Muscle of leg (tissue), 11 donors: ENCODE measurements around the gene FMN1. TPM values are rescaled to one million over a fixed set of nuclear protein-coding genes. Genes with fewer than 3 reads are reported as not detected.

Experiments
- DNase-seq: peaks from one replicate; pipeline ENCODE4 v3.0.0; 2013
- H3K27ac ChIP-seq: one replicate; pipeline ENCODE4 v1.5.1; 2013; ENCODE audit warnings: mild to moderate bottlenecking, low read length, control low read depth
- H3K27me3 ChIP-seq: one replicate; pipeline ENCODE4 v1.6.1; 2013; ENCODE audit warnings: low read length; ENCODE audit not compliant: control insufficient read depth, insufficient read depth
- H3K36me3 ChIP-seq: one replicate; pipeline ENCODE4 v1.6.1; 2013; ENCODE audit warnings: low read length; ENCODE audit not compliant: control insufficient read depth, insufficient read depth
- H3K4me1 ChIP-seq: one replicate; pipeline ENCODE4 v1.6.1; 2013; ENCODE audit warnings: low read length; ENCODE audit not compliant: control insufficient read depth, insufficient read depth
- H3K4me3 ChIP-seq: one replicate; pipeline ENCODE4 v1.5.1; 2013; ENCODE audit warnings: low read length, control low read depth
- H3K9me3 ChIP-seq: replicated peaks from 2 replicates; pipeline ENCODE4 v1.6.1; 2013; ENCODE audit warnings: low read depth, low read length; ENCODE audit not compliant: control insufficient read depth
- WGBS: methylation state at CpG from one replicate; pipeline ENCODE4 v1.1.5; 2013; ENCODE audit warnings: missing lambda C conversion rate; ENCODE audit not compliant: insufficient coverage; 5-methylcytosine and 5-hydroxymethylcytosine counted together
- polyA plus RNA-seq, 8 donors: library from polyadenylated mRNA; unstranded; fragments of 120-200 nt; gene quantifications; one replicate each; pipeline versions ENCODE4 v1.2.1 to v1.2.3, GENCODE V29; 2013; ENCODE audit warnings: inconsistent platforms in 1 of 8, low replicate concordance in 1 of 8; ENCODE audit not compliant: insufficient read length in 8 of 8, insufficient read depth in 1 of 8
- total RNA-seq: library from RNA; stranded (reverse); fragments of 120-200 nt; gene quantifications from one replicate; pipeline ENCODE4 v1.2.4, GENCODE V29; 2013

Gene FMN1
- total and polyA plus RNA-seq, 9 donors = 0.50 to 3.5 (median 1.0) TPM

DNA sequence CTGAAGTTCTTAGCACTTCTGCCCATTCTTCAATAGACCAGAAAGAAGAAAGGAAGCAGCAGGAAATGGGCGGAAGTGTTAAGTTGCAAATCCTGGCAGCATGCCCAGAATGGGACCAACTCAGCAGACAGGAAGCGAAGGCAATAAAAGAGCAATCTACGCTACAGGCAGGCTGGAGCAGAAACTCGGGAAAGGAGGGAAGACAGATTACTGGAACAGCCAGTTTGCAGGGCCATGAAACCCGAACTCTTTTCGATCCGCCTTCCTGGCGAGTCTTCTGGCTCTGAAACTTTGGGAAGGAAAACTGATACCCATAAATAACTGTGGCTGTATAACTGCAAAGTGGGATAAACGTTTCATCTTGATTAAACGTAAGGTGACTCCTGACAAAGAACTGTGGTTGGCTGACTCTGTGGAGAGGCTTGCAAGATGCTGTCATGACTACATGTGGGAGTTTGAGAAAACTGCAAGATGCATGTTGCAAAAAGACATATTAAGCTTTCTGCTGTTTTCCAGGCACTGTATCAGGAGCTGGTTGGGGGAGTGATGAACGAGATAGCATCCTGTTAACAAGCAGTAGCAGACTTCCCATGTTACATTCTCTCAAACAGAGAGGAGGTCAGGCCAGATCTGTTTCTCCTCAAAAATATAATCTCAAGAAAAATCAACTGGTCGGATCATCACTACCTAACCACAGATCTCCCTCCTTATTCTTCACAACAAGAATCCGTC lies 67.8 kb downstream of the FMN1 start:
- 15% methylated on average over 12 of the region's 13 CpGs for WGBS
- H3K9me3 ChIP-seq = no peaks in the 10 kb centered on the region
- H3K27me3 ChIP-seq = no peaks in the 10 kb centered on the region
- peak; percentile 96 for DNase-seq
- H3K4me3 ChIP-seq = no peak overlapping the region
- no peak overlapping the region for H3K27ac ChIP-seq
- peaks cover 17% of the 10 kb centered on the region for H3K4me1 ChIP-seq
- H3K36me3 ChIP-seq = no peaks in the 10 kb centered on the region

DNA sequence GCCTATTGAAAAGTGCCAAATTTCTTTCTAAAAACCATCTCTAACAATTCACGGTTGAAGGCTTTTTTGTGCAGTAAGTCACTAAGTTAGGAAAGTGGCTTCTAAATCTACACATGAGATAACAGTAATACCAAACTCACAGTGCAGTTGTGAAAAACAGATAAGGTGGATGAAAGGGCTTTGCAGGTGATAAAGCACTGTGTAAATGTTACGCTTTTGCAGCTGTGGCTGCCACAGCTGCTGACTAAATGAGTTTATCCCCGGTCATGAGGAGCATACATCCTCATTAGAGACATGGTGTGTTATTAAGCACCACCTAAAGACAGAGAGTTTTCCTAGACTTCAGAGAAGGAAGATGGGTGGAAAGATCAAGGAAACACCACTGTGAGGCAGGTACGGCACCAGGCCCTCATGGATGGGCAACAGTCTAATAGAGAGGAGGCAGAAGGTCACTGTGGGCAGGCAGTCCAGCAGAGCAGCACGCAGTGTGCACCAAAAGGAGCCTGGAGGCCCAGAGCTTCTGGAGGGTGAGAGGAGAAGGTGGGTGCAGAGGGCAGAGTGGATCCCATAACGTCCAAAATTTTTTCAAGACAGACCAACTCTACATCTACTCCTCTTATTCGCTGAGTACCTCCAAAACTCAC lies 68.5 kb downstream of the FMN1 start:
- Histone ChIP-seq H3K9me3 (no peaks in the 10 kb centered on the region), H3K27ac (peak overlapping the region; percentile 56), H3K4me3 (no peak overlapping the region), H3K27me3 (no peaks in the 10 kb centered on the region), H3K4me1 (peaks cover 14% of the 10 kb centered on the region), H3K36me3 (no peaks in the 10 kb centered on the region)
- 86% methylated on average over 1 of the region's 7 CpGs for WGBS
- peak; percentile 50 for DNase-seq

DNA sequence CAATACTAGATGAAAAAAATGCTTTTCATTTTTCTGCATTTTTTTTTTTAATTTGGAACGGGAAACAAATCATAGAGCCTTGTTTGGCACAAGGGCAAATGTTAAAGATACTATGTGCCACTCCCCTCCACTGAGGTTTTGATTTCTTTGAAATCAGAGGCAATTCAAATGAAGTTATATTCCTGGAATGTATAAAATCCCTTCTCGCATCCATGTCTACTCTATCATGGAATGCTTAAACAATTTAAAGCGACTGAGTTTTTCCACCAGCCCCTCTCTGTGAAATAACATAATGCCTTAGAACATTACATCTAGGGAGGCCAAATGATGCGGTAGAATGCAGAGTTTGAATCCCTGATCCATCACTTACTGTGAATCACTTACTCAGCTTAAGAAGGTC lies 69.7 kb downstream of the FMN1 start:
- Histone ChIP-seq H3K4me3 (no peak overlapping the region), H3K9me3 (no peaks in the 10 kb centered on the region), H3K4me1 (peaks cover 14% of the 10 kb centered on the region), H3K36me3 (no peaks in the 10 kb centered on the region), H3K27me3 (no peaks in the 10 kb centered on the region), H3K27ac (no peak overlapping the region)
- peak; percentile 39 for DNase-seq
- no CpG with 5 or more reads among the region's 4 CpGs for WGBS

DNA sequence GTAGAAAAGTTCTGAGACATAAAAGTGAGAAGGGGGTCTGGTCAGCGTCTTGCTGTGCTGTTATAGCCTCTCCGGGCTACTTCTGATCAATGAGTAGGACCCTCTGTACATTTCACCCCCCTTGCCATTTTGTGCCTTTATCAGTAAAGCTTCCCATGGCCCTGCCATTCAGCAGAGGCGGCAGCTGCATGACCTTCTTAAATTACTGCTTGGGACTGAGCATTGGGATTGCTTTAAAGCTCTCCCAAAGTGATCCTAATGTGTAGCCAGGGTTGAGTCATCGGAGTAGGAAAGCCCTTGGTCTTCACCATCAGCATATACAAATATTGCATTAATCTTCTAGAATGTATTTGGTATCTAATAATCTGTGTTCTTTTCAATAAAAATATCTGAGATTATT lies 70.2 kb downstream of the FMN1 start:
- Histone ChIP-seq H3K9me3 (no peaks in the 10 kb centered on the region), H3K4me3 (no peak overlapping the region), H3K4me1 (peaks cover 14% of the 10 kb centered on the region), H3K36me3 (no peaks in the 10 kb centered on the region), H3K27me3 (no peaks in the 10 kb centered on the region), H3K27ac (no peak overlapping the region)
- WGBS = no CpG with 5 or more reads among the region's 4 CpGs
- DNase-seq = peak; percentile 55

DNA sequence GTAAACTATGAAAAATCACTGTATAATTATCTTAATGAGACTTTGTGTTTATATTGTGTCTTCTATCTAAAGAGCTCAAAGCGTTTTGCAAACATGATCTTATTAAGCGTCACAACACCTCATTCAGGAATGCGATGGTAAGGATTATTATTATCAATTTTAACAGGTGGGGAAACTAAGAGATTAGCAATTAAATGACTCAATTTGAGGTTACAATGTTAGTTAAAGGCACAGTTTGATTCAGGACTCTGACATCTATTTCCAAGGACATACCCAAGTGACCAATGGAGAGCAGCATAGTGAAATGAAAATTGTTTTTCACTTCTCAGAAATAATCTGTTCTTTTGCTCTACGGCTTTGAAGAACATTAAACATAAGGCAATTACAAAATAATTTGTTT lies 74.6 kb downstream of the FMN1 start:
- WGBS = no CpG with 5 or more reads among the region's 4 CpGs
- H3K4me1 ChIP-seq = peaks cover 4% of the 10 kb centered on the region

DNA sequence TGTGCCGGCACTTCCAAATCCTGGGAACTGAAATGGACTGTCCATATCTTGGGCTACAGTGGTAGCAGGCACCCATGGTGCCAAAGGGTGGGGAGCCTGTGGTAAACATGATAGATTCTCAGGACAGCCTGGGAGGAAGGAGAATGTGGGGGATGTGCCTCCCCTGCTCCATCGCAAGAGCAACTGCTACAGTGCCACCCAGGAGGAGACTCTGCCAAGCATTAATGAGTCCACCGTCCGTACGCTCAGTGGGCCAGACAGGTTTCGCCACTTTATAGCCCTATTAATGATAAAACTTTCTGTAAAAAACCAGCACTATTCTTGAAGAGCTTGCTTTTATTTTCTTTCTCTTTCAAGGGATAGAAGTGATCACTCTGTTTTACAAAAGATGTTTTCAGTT lies 75.2 kb downstream of the FMN1 start:
- Histone ChIP-seq H3K36me3 (no peaks in the 10 kb centered on the region), H3K4me1 (peaks cover 4% of the 10 kb centered on the region), H3K27ac (no peak overlapping the region), H3K27me3 (no peaks in the 10 kb centered on the region), H3K4me3 (no peak overlapping the region), H3K9me3 (no peaks in the 10 kb centered on the region)
- no peak for DNase-seq
- 83% methylated on average over 2 of the region's 6 CpGs for WGBS

More for the DNA sequence above, 74.6 kb downstream of the FMN1 start:
- Histone ChIP-seq H3K27me3 (no peaks in the 10 kb centered on the region), H3K9me3 (no peaks in the 10 kb centered on the region), H3K27ac (no peak overlapping the region), H3K36me3 (no peaks in the 10 kb centered on the region), H3K4me3 (no peak overlapping the region)
- DNase-seq = no peak

DNA sequence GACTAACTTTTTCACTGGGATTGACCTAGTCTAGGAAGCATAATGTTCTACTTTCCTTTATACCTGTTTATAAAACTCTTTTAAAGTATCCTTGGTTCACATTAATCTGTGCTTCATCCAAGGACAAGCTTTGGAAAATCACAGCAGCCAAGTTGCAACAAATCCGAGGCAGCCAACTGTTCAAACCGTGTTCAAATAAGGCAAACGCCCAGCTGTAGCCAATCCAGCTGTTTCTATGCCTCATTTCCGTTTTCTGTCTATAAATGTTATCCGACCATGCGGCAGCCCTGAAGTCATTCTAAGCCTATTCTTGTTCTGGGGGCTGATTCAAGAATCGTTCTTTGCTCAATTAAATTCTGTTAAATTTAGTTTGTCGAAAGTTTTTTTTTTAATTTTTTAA lies 78.3 kb downstream of the FMN1 start:
- Histone ChIP-seq H3K36me3 (no peaks in the 10 kb centered on the region), H3K9me3 (no peaks in the 10 kb centered on the region), H3K27ac (no peak overlapping the region), H3K4me3 (no peak overlapping the region), H3K27me3 (no peaks in the 10 kb centered on the region), H3K4me1 (peaks cover 2% of the 10 kb centered on the region)
- WGBS = 0% methylated on average over 1 of the region's 8 CpGs
- DNase-seq = peak; percentile 91

DNA sequence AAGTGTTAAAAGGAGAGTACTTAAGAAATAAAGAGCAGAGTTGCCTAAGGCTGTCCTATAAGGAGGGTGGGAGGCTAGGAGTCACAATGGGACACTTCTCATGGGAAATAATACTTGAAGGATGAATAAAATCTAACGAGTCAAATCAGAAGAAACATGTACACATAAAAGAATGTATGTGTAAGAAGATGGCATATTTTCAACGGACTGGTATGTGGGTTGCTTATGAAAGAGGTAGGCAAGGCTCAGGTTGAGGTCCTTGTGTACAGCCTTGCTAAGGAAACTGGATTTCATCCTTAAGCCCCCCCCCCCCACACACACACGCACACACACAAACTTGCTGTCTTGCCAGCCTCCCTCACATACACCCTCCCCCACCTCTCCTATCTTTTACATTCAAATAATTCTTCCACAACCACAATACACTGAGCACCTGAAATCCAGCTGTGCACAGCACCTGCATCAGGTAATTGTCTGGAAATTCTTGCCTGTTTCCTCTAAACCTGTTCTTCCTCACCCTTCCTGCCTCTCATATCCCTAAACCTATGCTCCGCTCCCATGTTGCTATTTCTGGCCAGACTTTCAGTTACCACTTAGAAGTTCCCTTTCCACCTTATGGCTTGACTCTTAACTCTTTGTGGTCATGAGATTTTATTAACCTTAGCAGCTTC lies 79.2 kb downstream of the FMN1 start:
- no peaks in the 10 kb centered on the region for H3K9me3 ChIP-seq
- peaks cover 2% of the 10 kb centered on the region for H3K4me1 ChIP-seq
- WGBS = 77% methylated on average over 2 of the region's 4 CpGs
- no peaks in the 10 kb centered on the region for H3K27me3 ChIP-seq
- no peaks in the 10 kb centered on the region for H3K36me3 ChIP-seq
- no peak overlapping the region for H3K27ac ChIP-seq
- H3K4me3 ChIP-seq = no peak overlapping the region
- DNase-seq = no peak

DNA sequence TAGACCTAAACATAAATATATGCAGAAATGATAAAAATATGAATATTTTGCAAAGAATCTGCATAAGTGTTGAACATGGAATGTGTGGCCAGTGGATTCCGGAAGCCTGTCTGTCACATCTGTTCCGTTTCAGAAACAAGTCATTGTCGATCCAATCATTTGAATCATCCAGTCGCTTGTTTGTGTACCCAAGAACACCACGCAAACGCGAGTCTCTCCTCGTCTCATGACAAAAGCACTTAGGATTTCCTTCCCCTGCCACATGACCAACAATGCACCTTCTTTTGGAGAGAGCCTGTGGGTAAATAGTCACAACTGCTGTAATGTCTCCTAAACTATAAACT lies 80.2 kb downstream of the FMN1 start:
- Histone ChIP-seq H3K4me1 (peaks cover 2% of the 10 kb centered on the region), H3K9me3 (no peaks in the 10 kb centered on the region), H3K36me3 (no peaks in the 10 kb centered on the region), H3K27me3 (no peaks in the 10 kb centered on the region), H3K4me3 (no peak overlapping the region), H3K27ac (no peak overlapping the region)
- DNase-seq = no peak
- 90% methylated on average over 2 of the region's 8 CpGs for WGBS

DNA sequence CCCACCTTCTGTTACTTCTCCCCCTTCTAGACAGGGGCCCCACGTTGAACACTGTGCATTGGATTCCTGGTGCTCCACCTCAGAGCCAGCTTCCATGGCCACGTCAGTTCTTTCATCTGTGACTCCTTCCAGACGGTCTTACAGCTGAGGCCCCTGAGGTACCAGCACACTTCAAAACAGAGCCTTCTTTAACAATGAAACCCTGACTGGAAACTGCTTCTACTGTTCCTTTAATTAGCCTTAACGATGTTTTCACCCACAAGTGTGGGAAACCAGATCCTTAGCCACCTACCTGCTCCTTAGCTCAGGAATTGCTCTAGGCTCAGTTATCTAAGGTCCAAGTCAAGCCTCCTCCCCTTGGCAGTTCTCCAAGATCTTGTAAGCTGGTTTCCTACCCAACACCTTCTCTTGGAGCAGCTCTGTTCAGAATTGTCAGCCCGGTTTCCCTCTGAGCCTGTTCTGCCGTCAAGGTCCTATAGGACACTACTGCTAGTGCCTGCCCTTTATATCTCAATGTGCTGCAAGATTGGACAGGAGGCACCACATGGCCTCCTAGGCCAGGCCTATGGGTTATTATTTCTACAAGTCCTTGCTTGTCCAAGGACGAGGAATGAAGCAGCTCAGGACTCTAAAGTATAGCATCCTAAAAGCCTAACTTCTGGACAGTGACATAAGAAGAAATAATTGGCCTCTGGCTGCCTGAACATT lies 80.7 kb downstream of the FMN1 start:
- no peak for DNase-seq
- 66% methylated on average over 7 of the region's 7 CpGs for WGBS

More for the DNA sequence above, 80.7 kb downstream of the FMN1 start:
- Histone ChIP-seq H3K9me3 (no peaks in the 10 kb centered on the region), H3K4me1 (peaks cover 2% of the 10 kb centered on the region), H3K36me3 (no peaks in the 10 kb centered on the region), H3K4me3 (no peak overlapping the region), H3K27me3 (no peaks in the 10 kb centered on the region), H3K27ac (no peak overlapping the region)
